D721Med (cell line): ENCODE data around the gene SNX14.
"Not testable (repeated sequence)": the region's sequence is repeated elsewhere in the genome, so short reads cannot be mapped to it uniquely, and the experiment has no call there.

Experiments used
- DNase-seq: peaks from one replicate; pipeline ENCODE4 v3.0.0; 2011; ENCODE audit warnings: low spot score; ENCODE audit not compliant: insufficient read length
- FAIRE-seq: peaks from 2 replicates; lab custom pipeline; 2011; peaks lifted over from hg19 to GRCh38; lab: Jason Lieb, UNC
- CTCF ChIP-seq: IDR thresholded peaks from 2 replicates; pipeline ENCODE4 v1.5.1; 2012; ENCODE audit warnings: mild to moderate bottlenecking, control low read depth; ENCODE audit not compliant: insufficient read depth; ENCODE audit errors: missing control alignments

Gene SNX14

GRCh38 chr6:85574932-85575598, 18.6 kb downstream of the SNX14 start:
- FAIRE-seq (peak; percentile 29), DNase-seq (no peak)
- TF ChIP-seq CTCF = no peak

- FAIRE-seq (no peak), DNase-seq (no peak)
- TF ChIP-seq CTCF = no peak
These were observed 24.3 kb downstream of the SNX14 start for GRCh38 chr6:85569323-85569722.

GRCh38 chr6:85568411-85568810, 25.2 kb downstream of the SNX14 start:
- DNase-seq = no peak
- no peak for TF ChIP-seq CTCF
- no peak for FAIRE-seq

GRCh38 chr6:85565736-85566135, 27.9 kb downstream of the SNX14 start:
- no peak for DNase-seq
- no peak for TF ChIP-seq CTCF
- no peak for FAIRE-seq

GRCh38 chr6:85564223-85564622, 29.4 kb downstream of the SNX14 start:
- FAIRE-seq, DNase-seq: not testable (repeated sequence)

GRCh38 chr6:85561750-85562357, 31.8 kb downstream of the SNX14 start:
- DNase-seq = no peak
- FAIRE-seq = no peak
- no peak for TF ChIP-seq CTCF

GRCh38 chr6:85556992-85557668, 36.5 kb downstream of the SNX14 start:
- no peak for TF ChIP-seq CTCF
- FAIRE-seq (no peak), DNase-seq (no peak)
